Measurements from ENCODE around the gene ZCCHC14. TPM values are rescaled to one million over a fixed set of nuclear protein-coding genes. Genes with fewer than 3 reads are reported as not detected.
A peak's percentile ranks its signal among the peaks of the same experiment; 100 is the strongest.

Gene ZCCHC14
- total RNA-seq, 1 experiment from 2014 or later: 27.7 TPM

DNA sequence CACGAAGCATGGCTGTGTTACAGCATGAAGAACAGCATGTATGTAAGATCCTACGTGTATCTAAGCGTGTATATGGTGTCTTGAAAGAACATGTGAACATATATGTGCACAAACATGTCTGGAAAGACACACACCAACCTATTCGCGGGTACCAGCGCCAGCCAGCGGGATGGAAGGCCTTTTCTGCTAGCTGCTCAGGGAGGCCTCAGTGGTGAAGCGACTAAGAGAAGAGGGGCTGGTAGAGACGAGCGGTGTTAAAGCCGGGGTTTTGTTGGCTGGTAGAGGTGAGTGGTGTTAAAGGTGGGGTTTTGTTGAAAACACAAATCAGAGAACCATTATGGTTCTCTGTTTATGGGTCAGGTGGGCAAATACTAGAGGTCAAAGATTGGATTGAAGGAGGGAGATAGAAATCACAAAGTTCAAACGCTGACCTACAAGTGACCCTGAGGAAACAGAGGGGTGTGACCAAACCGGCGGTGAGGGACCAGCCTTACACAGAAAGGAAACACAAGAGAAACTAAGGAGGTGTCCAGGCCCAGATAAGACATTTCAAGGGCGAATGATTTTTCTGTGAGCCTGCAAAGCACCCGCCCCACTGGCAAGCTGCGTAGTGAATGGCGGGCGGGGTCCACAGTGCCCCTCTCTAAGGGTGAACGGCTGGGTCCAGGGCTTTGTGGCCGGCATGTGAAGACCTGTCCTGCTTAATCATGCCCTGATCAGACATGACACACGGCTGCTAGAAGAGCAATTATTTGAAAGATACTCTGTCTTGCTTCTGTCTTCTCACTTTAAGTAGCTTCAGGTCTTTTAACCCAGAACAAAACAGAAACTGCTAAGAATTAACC lies 8.1 kb downstream of the ZCCHC14 start:
- H3K23ac ChIP-seq (ENCODE audit: insufficient read length, low read depth, low read length): no peak overlapping the region
- DNase-seq: no peak
- no peaks in the 10 kb centered on the region for H4K20me1 ChIP-seq (ENCODE audit: control insufficient read depth, insufficient read depth, insufficient read length)
- no peak overlapping the region for H3K4ac ChIP-seq (ENCODE audit: low read depth, low read length)
- 100% methylated on average over 1 of the region's 22 CpGs for WGBS (ENCODE audit: extremely low coverage, insufficient read length, low lambda C conversion rate)
- peaks cover 0 to 6% (median 0%) of the 10 kb centered on the region in 3 experiments; a peak in 4 of 7 replicates for H3K36me3 Mint-ChIP-seq (ENCODE audit: insufficient read depth in 1 of 3, low read depth in 3 of 3)
- H3K27me3 ChIP-seq (ENCODE audit: insufficient read depth, low read length): no peaks in the 10 kb centered on the region
- H2BK120ac ChIP-seq (ENCODE audit: low read depth, low read length, poor library complexity, severe bottlenecking): no peak overlapping the region
- H3K4me1 ChIP-seq (ENCODE audit: insufficient read depth, low read length): no peaks in the 10 kb centered on the region
- peaks cover 12% of the 10 kb centered on the region; the same call in 1 of the 2 replicates for H3K79me2 ChIP-seq (ENCODE audit: insufficient read depth, low read length)
- no peak overlapping the region for H3K14ac ChIP-seq (ENCODE audit: insufficient read depth, low read length)
- no peak overlapping the region for H3K4me2 ChIP-seq (ENCODE audit: insufficient read depth, insufficient read length, low read length)
- no peaks in the 10 kb centered on the region for H3K9me3 ChIP-seq (ENCODE audit: control insufficient read depth, low read depth, low read length)
- peaks cover 3% of the 10 kb centered on the region for H3K79me1 ChIP-seq (ENCODE audit: insufficient read depth, low read depth, low read length, poor library complexity, severe bottlenecking)
- no peak overlapping the region for H4K8ac ChIP-seq (replicated peaks; ENCODE audit: insufficient read length, low read depth, low read length)
- H2AFZ ChIP-seq (ENCODE audit: low read length): no peak overlapping the region
- TF ChIP-seq, protein P1, sequence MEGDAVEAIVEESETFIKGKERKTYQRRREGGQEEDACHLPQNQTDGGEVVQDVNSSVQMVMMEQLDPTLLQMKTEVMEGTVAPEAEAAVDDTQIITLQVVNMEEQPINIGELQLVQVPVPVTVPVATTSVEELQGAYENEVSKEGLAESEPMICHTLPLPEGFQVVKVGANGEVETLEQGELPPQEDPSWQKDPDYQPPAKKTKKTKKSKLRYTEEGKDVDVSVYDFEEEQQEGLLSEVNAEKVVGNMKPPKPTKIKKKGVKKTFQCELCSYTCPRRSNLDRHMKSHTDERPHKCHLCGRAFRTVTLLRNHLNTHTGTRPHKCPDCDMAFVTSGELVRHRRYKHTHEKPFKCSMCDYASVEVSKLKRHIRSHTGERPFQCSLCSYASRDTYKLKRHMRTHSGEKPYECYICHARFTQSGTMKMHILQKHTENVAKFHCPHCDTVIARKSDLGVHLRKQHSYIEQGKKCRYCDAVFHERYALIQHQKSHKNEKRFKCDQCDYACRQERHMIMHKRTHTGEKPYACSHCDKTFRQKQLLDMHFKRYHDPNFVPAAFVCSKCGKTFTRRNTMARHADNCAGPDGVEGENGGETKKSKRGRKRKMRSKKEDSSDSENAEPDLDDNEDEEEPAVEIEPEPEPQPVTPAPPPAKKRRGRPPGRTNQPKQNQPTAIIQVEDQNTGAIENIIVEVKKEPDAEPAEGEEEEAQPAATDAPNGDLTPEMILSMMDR (conservative IDR thresholded peaks at IDR 0.05): no peak
- H3T11ph ChIP-seq (ENCODE audit: low read length): no peak overlapping the region
- H4K5ac ChIP-seq (ENCODE audit: insufficient read length, low read depth, low read length): no peak overlapping the region
- H3K4me1 Mint-ChIP-seq: peaks cover 31 to 35% of the 10 kb centered on the region in 2 experiments
- H3K9ac ChIP-seq (ENCODE audit: extremely low read depth, insufficient read length, low read length): no peak overlapping the region
- no peaks in the 10 kb centered on the region for H3K23me2 ChIP-seq (ENCODE audit: insufficient read length, low read depth, low read length, poor library complexity, severe bottlenecking)
- no peaks in the 10 kb centered on the region for H3K9me3 Mint-ChIP-seq
- peak overlapping the region in 2 of 3 experiments; percentile 30 to 50; a peak in 2 of 7 replicates for H3K27ac Mint-ChIP-seq
- H2BK12ac ChIP-seq (ENCODE audit: insufficient read length, low read depth, low read length): no peak overlapping the region
- H2BK20ac ChIP-seq (ENCODE audit: low read depth, low read length, poor library complexity, severe bottlenecking): no peak overlapping the region
- no peaks in the 10 kb centered on the region for H3K27me3 Mint-ChIP-seq (ENCODE audit: low read depth)
- no peak overlapping the region for H3K18ac ChIP-seq (ENCODE audit: insufficient read length, low read depth, low read length)
- no peak overlapping the region for H3K27ac ChIP-seq (ENCODE audit: insufficient read length, low read depth, low read length)
- no peak overlapping the region for H2AK5ac ChIP-seq (ENCODE audit: insufficient read length, low read length)
- H2BK15ac ChIP-seq (ENCODE audit: low read depth, low read length): no peak overlapping the region
- H3K56ac ChIP-seq (ENCODE audit: insufficient read length, low read depth, low read length): no peak overlapping the region
- H2BK5ac ChIP-seq (ENCODE audit: insufficient read length, low read length): no peak overlapping the region
- H4K91ac ChIP-seq (ENCODE audit: insufficient read length, low read depth, low read length): no peak overlapping the region
- H3K4me3 Mint-ChIP-seq: no peak overlapping the region
